CD14-positive monocyte (primary cell): Measurements from ENCODE around the gene TTC33. TPM values are rescaled to one million over a fixed set of nuclear protein-coding genes. Genes with fewer than 3 reads are reported as not detected.

ENCODE experiments used
- DNase-seq, 3 donors: peaks; one replicate each; pipeline ENCODE4 v3.0.0-alpha.2; 2011 to 2022
- H2AFZ ChIP-seq: 2 replicates; pipeline ENCODE4 v1.6.0; 2012; ENCODE audit warnings: mild to moderate bottlenecking, low read depth, low read length, inconsistent platforms; ENCODE audit not compliant: insufficient read depth, poor library complexity, severe bottlenecking
- H3K27ac ChIP-seq, 2 donors: 1 replicate in 1 of 2; 2 replicates in 1 of 2; pipeline ENCODE4 v1.5.1; 2012 to 2013; ENCODE audit warnings: low read length in 2 of 2, control low read depth in 1 of 2, inconsistent platforms in 1 of 2, low read depth in 1 of 2, mild to moderate bottlenecking in 1 of 2
- H3K27me3 ChIP-seq, 2 donors: one replicate each; pipeline versions ENCODE4 v1.6.0 to v1.6.1; 2011 to 2013; ENCODE audit warnings: low read length in 2 of 2; ENCODE audit not compliant: control insufficient read depth in 2 of 2, insufficient read depth in 2 of 2
- H3K36me3 ChIP-seq, 2 donors: replicated peaks in 1 of 2; 1 replicate in 1 of 2; 2 replicates in 1 of 2; pipeline versions ENCODE4 v1.5.1 to v1.6.1; 2012 to 2013; ENCODE audit warnings: low read length in 2 of 2, control low read depth in 1 of 2, inconsistent platforms in 1 of 2, mild to moderate bottlenecking in 1 of 2; ENCODE audit not compliant: insufficient read depth in 2 of 2, control insufficient read depth in 1 of 2
- H3K4me1 ChIP-seq, 2 donors: 1 replicate in 1 of 2; 2 replicates in 1 of 2; pipeline versions ENCODE4 v1.5.1 to v1.6.1; 2012 to 2013; ENCODE audit warnings: low read length in 2 of 2, control low read depth in 1 of 2, inconsistent platforms in 1 of 2, mild to moderate bottlenecking in 1 of 2, moderate library complexity in 1 of 2; ENCODE audit not compliant: insufficient read depth in 2 of 2, control insufficient read depth in 1 of 2
- H3K4me2 ChIP-seq: replicated peaks from 2 replicates; pipeline ENCODE3; 2012; ENCODE audit warnings: low read length, moderate library complexity, mild to moderate bottlenecking; ENCODE audit not compliant: poor library complexity, severe bottlenecking; ENCODE audit errors: extremely low read depth
- H3K4me3 ChIP-seq, 3 experiments: fragments of 200-600 bp in 1 of 3; sonication (generic) in 1 of 3; replicated peaks in 1 of 3; 1 replicate in 2 of 3; 2 replicates in 1 of 3; pipeline ENCODE4 v1.5.1; 2011 to 2013; ENCODE audit warnings: low read length in 3 of 3, mild to moderate bottlenecking in 3 of 3, control low read depth in 2 of 3, low read depth in 2 of 3, inconsistent platforms in 1 of 3, moderate library complexity in 1 of 3
- H3K79me2 ChIP-seq: 2 replicates; pipeline ENCODE4 v1.6.0; 2012; ENCODE audit warnings: mild to moderate bottlenecking, control low read depth, inconsistent platforms, low read length, moderate library complexity; ENCODE audit not compliant: insufficient read depth
- H3K9ac ChIP-seq: 2 replicates; pipeline ENCODE4 v1.6.0; 2017; ENCODE audit warnings: low read length, mild to moderate bottlenecking; ENCODE audit not compliant: insufficient read depth, poor library complexity, severe bottlenecking
- H3K9me3 ChIP-seq, 2 donors: replicated peaks in 1 of 2; 1 replicate in 1 of 2; 2 replicates in 1 of 2; pipeline versions ENCODE4 v1.5.1 to v1.6.1; 2012 to 2013; ENCODE audit warnings: low read length in 2 of 2, control low read depth in 1 of 2; ENCODE audit not compliant: control insufficient read depth in 1 of 2, insufficient read depth in 1 of 2
- H4K20me1 ChIP-seq: 2 replicates; pipeline ENCODE4 v1.6.0; 2012; ENCODE audit warnings: mild to moderate bottlenecking, low read length, control low read depth, moderate library complexity; ENCODE audit not compliant: insufficient read depth
- H3K27ac Mint-ChIP-seq, 7 donors: one replicate each; pipeline ENCODE4 v1.8.0; 2020; ENCODE audit warnings: mild to moderate bottlenecking in 7 of 7, mixed read lengths in 7 of 7, moderate library complexity in 6 of 7, inconsistent platforms in 2 of 7
- H3K27me3 Mint-ChIP-seq, 3 donors: one replicate each; pipeline ENCODE4 v1.8.0; 2021 to 2022; ENCODE audit warnings: low read depth in 3 of 3, mild to moderate bottlenecking in 3 of 3, mixed read lengths in 3 of 3, moderate library complexity in 3 of 3, inconsistent platforms in 1 of 3
- H3K36me3 Mint-ChIP-seq, 2 donors: one replicate each; pipeline ENCODE4 v1.8.0; 2020; ENCODE audit warnings: mixed read lengths in 2 of 2, inconsistent platforms in 1 of 2, mild to moderate bottlenecking in 1 of 2
- H3K4me1 Mint-ChIP-seq: one replicate; pipeline ENCODE4 v1.8.0; 2020; ENCODE audit warnings: mild to moderate bottlenecking, mixed read lengths
- H3K4me3 Mint-ChIP-seq, 2 donors: one replicate each; pipeline ENCODE4 v1.8.0; 2020; ENCODE audit warnings: mild to moderate bottlenecking in 2 of 2, mixed read lengths in 2 of 2, moderate library complexity in 1 of 2
- H3K9me3 Mint-ChIP-seq, 7 donors: one replicate each; pipeline ENCODE4 v1.8.0; 2020 to 2022; ENCODE audit warnings: mixed read lengths in 7 of 7, mild to moderate bottlenecking in 6 of 7, moderate library complexity in 6 of 7, inconsistent platforms in 2 of 7
- CTCF ChIP-seq: fragments of 200-600 bp; IDR thresholded peaks from one replicate; pipeline ENCODE4 v1.8.0; 2022; ENCODE audit warnings: antibody characterized with exemption, mild to moderate bottlenecking
- WGBS: methylation state at CpG from one replicate; pipeline ENCODE4 v1.1.5; 2013; ENCODE audit warnings: missing lambda C conversion rate; ENCODE audit not compliant: insufficient coverage; 5-methylcytosine and 5-hydroxymethylcytosine counted together
- intact Hi-C, 2 donors: fragments of 100-400 bp; cut with micrococcal nuclease; formaldehyde crosslinking; loops; one replicate each; pipeline versions ENCODE4 v1.15.0 to v1.15.1; 2023
- polyA plus RNA-seq, 3 donors: library from polyadenylated mRNA; depleted of rRNA in 1 of 3; unstranded in 2 of 3; stranded (reverse) in 1 of 3; fragments of 300-500 nt in 2 of 3; fragments of >200 nt in 1 of 3; fragmentation: Illumina TruSeq in 2 of 3; gene quantifications; 1 replicate in 2 of 3; 2 replicates in 1 of 3; pipeline ENCODE4 v1.2.3, GENCODE V29; 2012 to 2021

Gene TTC33
- polyA plus RNA-seq, 3 donors: 1.5 to 11.7 (median 9.4) TPM

- H3K36me3 Mint-ChIP-seq: peaks cover 0 to 2% of the 10 kb centered on the region in 2 donors
- intact Hi-C loops: no loop called here
- 96% methylated on average over 3 of the region's 7 CpGs for WGBS
Measured at GRCh38 chr5:40634593-40634992, 121.2 kb downstream of the TTC33 start.

GRCh38 chr5:40634154-40634553 is 121.6 kb downstream of the TTC33 start:
- Histone ChIP-seq H3K9me3 (no peaks in the 10 kb centered on the region), H3K9ac (no peak overlapping the region), H3K27me3 (no peaks in the 10 kb centered on the region), H3K27ac (no peak overlapping the region), H3K79me2 (no peaks in the 10 kb centered on the region), H3K4me1 (peaks cover 5 to 10% of the 10 kb centered on the region in 2 donors), H4K20me1 (no peaks in the 10 kb centered on the region), H2AFZ (no peak overlapping the region), H3K4me2 (no peak overlapping the region), H3K36me3 (no peaks in the 10 kb centered on the region), H3K4me3 (no peak overlapping the region)
- peaks cover 0 to 2% of the 10 kb centered on the region in 2 donors for H3K36me3 Mint-ChIP-seq
- H3K4me3 Mint-ChIP-seq: no peak overlapping the region
- WGBS: 100% methylated on average over 2 of the region's 3 CpGs
- no peak for DNase-seq
- intact Hi-C loops: no loop called here
- peak overlapping the region in 1 of 7 donors; percentile 75 for H3K27ac Mint-ChIP-seq
- peaks cover 8% of the 10 kb centered on the region for H3K4me1 Mint-ChIP-seq
- H3K27me3 Mint-ChIP-seq: peaks cover 0 to 3% (median 0%) of the 10 kb centered on the region in 3 donors
- no peak for TF ChIP-seq CTCF
- peaks cover 10 to 32% (median 17%) of the 10 kb centered on the region in 7 donors for H3K9me3 Mint-ChIP-seq

More at GRCh38 chr5:40634593-40634992, 121.2 kb downstream of the TTC33 start:
- Histone ChIP-seq H3K79me2 (no peaks in the 10 kb centered on the region), H3K9ac (no peak overlapping the region), H3K4me2 (no peak overlapping the region), H3K36me3 (no peaks in the 10 kb centered on the region), H4K20me1 (no peaks in the 10 kb centered on the region), H3K27me3 (no peaks in the 10 kb centered on the region), H2AFZ (no peak overlapping the region), H3K4me1 (peaks cover 5 to 10% of the 10 kb centered on the region in 2 donors), H3K9me3 (no peaks in the 10 kb centered on the region), H3K4me3 (no peak overlapping the region), H3K27ac (no peak overlapping the region)
- no peak for TF ChIP-seq CTCF
- peaks cover 8% of the 10 kb centered on the region for H3K4me1 Mint-ChIP-seq
- peak overlapping the region in 1 of 7 donors; percentile 71 for H3K27ac Mint-ChIP-seq
- H3K4me3 Mint-ChIP-seq: no peak overlapping the region
- peaks cover 10 to 32% (median 17%) of the 10 kb centered on the region in 7 donors for H3K9me3 Mint-ChIP-seq
- DNase-seq: no peak
- peaks cover 0 to 3% (median 0%) of the 10 kb centered on the region in 3 donors for H3K27me3 Mint-ChIP-seq
